Mucosa of descending colon (tissue), 3 donors: Measurements from ENCODE around the gene RNF144A. TPM values are rescaled to one million over a fixed set of nuclear protein-coding genes. Genes with fewer than 3 reads are reported as not detected.

Source experiments
- ATAC-seq: fragments of 200-7000 bp; cut with Tn5 transposase; one replicate; pipeline ENCODE4 v1.9.1; 2020; ENCODE audit warnings: mild to moderate bottlenecking, moderate library complexity
- DNase-seq, 3 donors: peaks; one replicate each; pipeline ENCODE4 v3.0.0-alpha.2; 2020
- H3K36me3 ChIP-seq: fragments of 200-600 bp; one replicate; pipeline ENCODE4 v1.8.0; 2021; ENCODE audit warnings: low read depth, mild to moderate bottlenecking
- H3K4me1 ChIP-seq: fragments of 200-600 bp; one replicate; pipeline ENCODE4 v1.8.0; 2021; ENCODE audit warnings: low read depth, mild to moderate bottlenecking
- H3K4me3 ChIP-seq: fragments of 200-600 bp; one replicate; pipeline ENCODE4 v1.8.0; 2021; ENCODE audit warnings: mild to moderate bottlenecking
- H3K9me3 ChIP-seq: fragments of 200-600 bp; one replicate; pipeline ENCODE4 v1.8.0; 2021; ENCODE audit warnings: mild to moderate bottlenecking
- CTCF ChIP-seq: fragments of 200-600 bp; IDR thresholded peaks from one replicate; pipeline ENCODE4 v1.8.0; 2022; ENCODE audit warnings: antibody characterized with exemption, mild to moderate bottlenecking
- intact Hi-C, 2 donors: fragments of 100-400 bp; cut with DNase I in 1 of 2; cut with micrococcal nuclease in 1 of 2; formaldehyde crosslinking; loops; one replicate each; pipeline versions ENCODE4 v1.11.0 to v1.11.1; 2022; cut with DNase I, micrococcal nuclease
- total RNA-seq, 3 donors: library from RNA; stranded (reverse); fragmentation: NEBNext Ultra II Directional in 2 of 3; extraction: Animal tissue kit (Norgen Biotek cat#: 25700) in 2 of 3; gene quantifications; one replicate each; pipeline versions ENCODE4 v1.2.1 to v1.2.4, GENCODE V29; 2021 to 2023
- donor health status: DM: no; HTN: no; CAD: no; lungs with moderate emphysema.
- donor health status: DM: no; HTN: no; CAD: no.
- donor health status: DM: no; HTN: yes; CAD: no.

RNF144A gene
- total RNA-seq, 3 donors from 2014 or later = 14.3 to 18.7 (median 18.3) TPM

GRCh38 chr2:7022492-7023385 is 105.5 kb downstream of the RNF144A start:
- H3K4me3 ChIP-seq = no peak overlapping the region
- DNase-seq = no peak
- no peak for TF ChIP-seq CTCF
- H3K36me3 ChIP-seq = no peaks in the 10 kb centered on the region
- ATAC-seq = no peak
- intact Hi-C loops = no loop called here
- no peaks in the 10 kb centered on the region for H3K4me1 ChIP-seq
- H3K9me3 ChIP-seq = no peaks in the 10 kb centered on the region

- DNase-seq (no peak), ATAC-seq (no peak)
- H3K4me3 ChIP-seq = no peak overlapping the region
- intact Hi-C loops = no loop called here
- H3K4me1 ChIP-seq = no peaks in the 10 kb centered on the region
- TF ChIP-seq CTCF = no peak
- no peaks in the 10 kb centered on the region for H3K9me3 ChIP-seq
- H3K36me3 ChIP-seq = no peaks in the 10 kb centered on the region
Measured at GRCh38 chr2:7023542-7023941, 106.3 kb downstream of the RNF144A start.

GRCh38 chr2:7024261-7024660 is 107.0 kb downstream of the RNF144A start:
- Histone ChIP-seq H3K9me3 (no peaks in the 10 kb centered on the region), H3K4me3 (no peak overlapping the region), H3K36me3 (no peaks in the 10 kb centered on the region), H3K4me1 (no peaks in the 10 kb centered on the region)
- intact Hi-C loops = no loop called here
- no peak for TF ChIP-seq CTCF
- no peak for ATAC-seq
- DNase-seq = no peak

- Histone ChIP-seq H3K36me3 (no peaks in the 10 kb centered on the region), H3K4me3 (no peak overlapping the region), H3K9me3 (no peaks in the 10 kb centered on the region), H3K4me1 (no peaks in the 10 kb centered on the region)
- DNase-seq = no peak
- intact Hi-C loops = no loop called here
- no peak for TF ChIP-seq CTCF
- ATAC-seq = no peak
Measured at GRCh38 chr2:7025082-7025481, 107.9 kb downstream of the RNF144A start.

GRCh38 chr2:7026742-7027141 is 109.5 kb downstream of the RNF144A start:
- no peak for TF ChIP-seq CTCF
- Histone ChIP-seq H3K4me1 (no peaks in the 10 kb centered on the region), H3K36me3 (no peaks in the 10 kb centered on the region), H3K9me3 (no peaks in the 10 kb centered on the region), H3K4me3 (no peak overlapping the region)
- DNase-seq (no peak), ATAC-seq (no peak)
- intact Hi-C loops = no loop called here
